Tibial artery (tissue), 4 donors: ENCODE results near the gene ABCC9.

Source experiments
- DNase-seq, 2 donors: peaks; one replicate each; pipeline ENCODE4 v3.0.0-alpha.2; 2019
- H3K27ac ChIP-seq, 2 donors: fragments of 200-600 bp; sonication (generic) in 1 of 2; 1 replicate in 1 of 2; 2 replicates in 1 of 2; pipeline ENCODE4 v1.5.1; 2018 to 2019; ENCODE audit warnings: mild to moderate bottlenecking in 1 of 2
- H3K27me3 ChIP-seq, 2 donors: fragments of 200-600 bp; sonication (generic) in 1 of 2; one replicate each; pipeline versions ENCODE4 v1.5.1 to v1.6.0; 2016 to 2019
- H3K36me3 ChIP-seq, 3 donors: fragments of 200-600 bp; sonication (generic) in 2 of 3; one replicate each; pipeline ENCODE4 v1.5.1; 2016 to 2019; ENCODE audit warnings: mild to moderate bottlenecking in 2 of 3
- H3K4me1 ChIP-seq, 4 donors: fragments of 200-600 bp; sonication (generic) in 2 of 4; 1 replicate in 3 of 4; 2 replicates in 1 of 4; pipeline ENCODE4 v1.5.1; 2016 to 2019
- H3K4me3 ChIP-seq, 2 donors: fragments of 200-600 bp; sonication (generic) in 1 of 2; 1 replicate in 1 of 2; 2 replicates in 1 of 2; pipeline ENCODE4 v1.5.1; 2018 to 2019; ENCODE audit warnings: mild to moderate bottlenecking in 2 of 2
- H3K9me3 ChIP-seq, 3 donors: fragments of 200-600 bp; sonication (generic) in 1 of 3; one replicate each; pipeline ENCODE4 v1.5.1; 2016 to 2019
- intact Hi-C: fragments of 100-400 bp; cut with DNase I; formaldehyde crosslinking; loops from one replicate; pipeline ENCODE4 v1.15.0; 2023; ENCODE audit warnings: low total_unique reads
- TF ChIP-seq, protein P1 (sequence below), 2 experiments: fragments of 200-600 bp in 1 of 2; fragments of 450-650 bp in 1 of 2; IDR thresholded peaks; one replicate each; pipeline ENCODE4 v1.5.1; 2017 to 2019; ENCODE audit warnings: antibody characterized with exemption in 2 of 2, mild to moderate bottlenecking in 1 of 2, moderate library complexity in 1 of 2

ABCC9 gene

GRCh38 chr12:21879312-21879711 is 61.9 kb downstream of the ABCC9 start:
- no peak overlapping the region for H3K4me3 ChIP-seq
- no peaks in the 10 kb centered on the region for H3K27me3 ChIP-seq
- no peak for DNase-seq
- peaks cover 0 to 7% (median 3%) of the 10 kb centered on the region in 4 donors for H3K4me1 ChIP-seq
- no peaks in the 10 kb centered on the region for H3K36me3 ChIP-seq
- intact Hi-C loops: no loop called here
- TF ChIP-seq, protein P1, sequence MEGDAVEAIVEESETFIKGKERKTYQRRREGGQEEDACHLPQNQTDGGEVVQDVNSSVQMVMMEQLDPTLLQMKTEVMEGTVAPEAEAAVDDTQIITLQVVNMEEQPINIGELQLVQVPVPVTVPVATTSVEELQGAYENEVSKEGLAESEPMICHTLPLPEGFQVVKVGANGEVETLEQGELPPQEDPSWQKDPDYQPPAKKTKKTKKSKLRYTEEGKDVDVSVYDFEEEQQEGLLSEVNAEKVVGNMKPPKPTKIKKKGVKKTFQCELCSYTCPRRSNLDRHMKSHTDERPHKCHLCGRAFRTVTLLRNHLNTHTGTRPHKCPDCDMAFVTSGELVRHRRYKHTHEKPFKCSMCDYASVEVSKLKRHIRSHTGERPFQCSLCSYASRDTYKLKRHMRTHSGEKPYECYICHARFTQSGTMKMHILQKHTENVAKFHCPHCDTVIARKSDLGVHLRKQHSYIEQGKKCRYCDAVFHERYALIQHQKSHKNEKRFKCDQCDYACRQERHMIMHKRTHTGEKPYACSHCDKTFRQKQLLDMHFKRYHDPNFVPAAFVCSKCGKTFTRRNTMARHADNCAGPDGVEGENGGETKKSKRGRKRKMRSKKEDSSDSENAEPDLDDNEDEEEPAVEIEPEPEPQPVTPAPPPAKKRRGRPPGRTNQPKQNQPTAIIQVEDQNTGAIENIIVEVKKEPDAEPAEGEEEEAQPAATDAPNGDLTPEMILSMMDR (IDR thresholded peaks at IDR 0.05): no peak
- H3K27ac ChIP-seq: no peak overlapping the region
- no peaks in the 10 kb centered on the region for H3K9me3 ChIP-seq

DNA sequence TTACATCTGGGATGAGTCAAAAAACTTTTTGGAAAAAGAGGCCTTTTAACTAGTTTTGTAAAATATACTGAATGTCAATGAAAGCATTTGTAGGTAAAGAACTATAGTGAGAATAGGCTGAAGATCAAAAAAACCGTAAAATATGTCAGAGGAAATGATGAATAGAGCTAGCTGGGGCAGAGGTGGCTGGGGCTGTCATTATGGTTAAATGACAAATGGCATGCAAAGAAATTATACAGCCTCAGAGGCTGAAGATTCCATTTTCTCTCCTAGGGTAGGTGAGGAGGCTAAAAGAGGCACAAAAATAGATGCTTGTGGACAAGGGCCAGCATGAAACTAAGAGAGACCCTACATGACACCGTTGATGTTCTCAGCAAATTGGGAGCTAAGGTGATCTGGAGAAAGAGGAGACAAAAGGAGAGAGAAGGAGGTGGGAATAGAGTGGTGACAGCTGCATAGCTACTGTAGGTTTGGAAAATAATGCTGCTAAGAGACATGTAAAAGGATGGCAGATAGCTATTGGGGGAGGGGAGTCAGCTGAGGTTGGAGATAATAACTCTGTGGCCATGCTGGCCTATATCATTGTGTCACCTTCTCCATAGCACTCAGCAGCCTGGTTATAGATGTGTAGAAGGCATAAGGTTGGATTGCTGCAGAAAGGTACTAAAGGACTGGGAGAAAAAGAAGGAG is 63.8 kb downstream of the ABCC9 start:
- no peaks in the 10 kb centered on the region for H3K36me3 ChIP-seq
- peaks cover 0 to 5% (median 4%) of the 10 kb centered on the region in 3 donors for H3K9me3 ChIP-seq
- H3K4me3 ChIP-seq: no peak overlapping the region
- H3K27me3 ChIP-seq: no peaks in the 10 kb centered on the region
- no peak for DNase-seq
- intact Hi-C loops: no loop called here
- TF ChIP-seq, protein P1 (IDR thresholded peaks at IDR 0.05): no peak
- H3K4me1 ChIP-seq: peaks cover 0 to 7% (median 3%) of the 10 kb centered on the region in 4 donors
- H3K27ac ChIP-seq: no peak overlapping the region

DNA sequence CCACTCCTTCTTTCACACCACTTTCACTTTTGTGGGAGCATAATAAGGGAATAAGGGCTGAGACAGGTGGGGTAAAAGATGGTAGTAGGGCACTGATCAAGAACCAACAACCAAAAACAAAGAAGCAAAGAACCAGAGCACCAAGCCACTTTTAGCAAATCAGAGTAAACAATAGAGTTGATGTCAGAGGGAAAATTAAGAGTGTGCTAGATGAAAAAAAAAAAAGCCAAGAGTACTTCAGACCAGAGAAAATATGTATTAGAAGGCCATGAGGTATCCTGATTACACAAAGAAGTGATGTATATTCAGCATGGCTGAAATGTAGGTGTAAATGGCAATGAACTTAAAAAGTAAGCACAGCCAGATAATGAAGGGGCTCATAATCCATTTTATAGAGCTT is 75.4 kb downstream of the ABCC9 start:
- intact Hi-C loops: no loop called here
- Histone ChIP-seq H3K27me3 (no peaks in the 10 kb centered on the region), H3K27ac (no peak overlapping the region), H3K4me1 (peaks cover 0 to 6% (median 0%) of the 10 kb centered on the region in 4 donors), H3K9me3 (peaks cover 0 to 4% (median 0%) of the 10 kb centered on the region in 3 donors), H3K36me3 (peaks cover 0 to 12% (median 5%) of the 10 kb centered on the region in 3 donors), H3K4me3 (no peak overlapping the region)
- TF ChIP-seq, protein P1 (IDR thresholded peaks at IDR 0.05): no peak
- DNase-seq: no peak

DNA sequence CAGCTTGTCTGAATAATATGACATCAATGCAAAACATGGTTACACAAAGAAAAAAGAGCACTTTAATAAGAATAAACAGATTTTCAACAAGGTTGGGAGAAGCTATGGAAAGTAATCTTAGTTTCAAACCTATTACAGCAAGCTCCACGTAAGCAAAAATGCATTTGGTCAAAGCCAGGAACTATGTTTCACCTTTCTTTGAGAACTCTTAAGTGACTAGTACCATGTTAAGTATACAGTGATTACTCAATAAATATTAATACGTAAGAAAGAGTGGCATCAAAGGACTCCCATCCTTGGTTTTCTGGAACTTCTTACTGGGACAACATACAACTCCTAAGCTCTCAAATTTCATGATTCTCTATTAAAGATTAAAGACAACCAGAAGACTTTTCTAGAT is 80.7 kb downstream of the ABCC9 start:
- intact Hi-C loops: no loop called here
- Histone ChIP-seq H3K4me3 (no peak overlapping the region), H3K27ac (no peak overlapping the region), H3K9me3 (no peaks in the 10 kb centered on the region), H3K27me3 (no peaks in the 10 kb centered on the region), H3K36me3 (peaks cover 0 to 9% (median 0%) of the 10 kb centered on the region in 3 donors), H3K4me1 (no peaks in the 10 kb centered on the region)
- no peak for DNase-seq
- TF ChIP-seq, protein P1 (IDR thresholded peaks at IDR 0.05): no peak

DNA sequence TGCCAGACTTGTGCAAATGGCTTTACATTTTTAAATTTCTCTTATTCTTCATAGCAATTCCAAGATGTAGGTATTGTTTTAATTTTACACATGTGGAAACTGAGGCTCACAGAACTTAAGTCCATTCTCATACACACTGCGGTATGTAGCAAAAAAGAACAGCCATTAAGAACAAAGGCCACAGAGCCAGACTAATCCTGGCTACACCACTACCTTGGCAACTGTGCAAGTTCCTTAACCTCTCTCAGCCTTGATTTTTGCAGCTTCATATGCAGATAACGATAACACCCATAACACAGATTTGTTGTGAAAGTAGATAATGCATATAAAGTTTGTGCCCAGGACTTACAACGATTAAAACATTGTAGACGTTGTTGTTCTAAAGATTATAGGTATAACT is 81.1 kb downstream of the ABCC9 start:
- intact Hi-C loops: no loop called here
- DNase-seq: no peak
- no peak overlapping the region for H3K27ac ChIP-seq
- no peaks in the 10 kb centered on the region for H3K27me3 ChIP-seq
- no peaks in the 10 kb centered on the region for H3K9me3 ChIP-seq
- H3K4me3 ChIP-seq: no peak overlapping the region
- H3K36me3 ChIP-seq: peaks cover 0 to 9% (median 0%) of the 10 kb centered on the region in 3 donors
- no peaks in the 10 kb centered on the region for H3K4me1 ChIP-seq
- TF ChIP-seq, protein P1 (IDR thresholded peaks at IDR 0.05): no peak
